Measurements from ENCODE around the gene SAMD8.
A peak's percentile ranks its signal among the peaks of the same experiment; 100 is the strongest.

Gene SAMD8

GRCh38 chr10:75111365-75111906 is at the start of gene SAMD8:
Gene SAMD8 (plus strand): TSS chr10:75111656. CDS start chr10:75150529, 38,873 bp downstream.
- peak; percentile 97 for DNase-seq

GRCh38 chr10:75061709-75062505 is 49.5 kb upstream of the SAMD8 start:
- no peak for DNase-seq

DNA sequence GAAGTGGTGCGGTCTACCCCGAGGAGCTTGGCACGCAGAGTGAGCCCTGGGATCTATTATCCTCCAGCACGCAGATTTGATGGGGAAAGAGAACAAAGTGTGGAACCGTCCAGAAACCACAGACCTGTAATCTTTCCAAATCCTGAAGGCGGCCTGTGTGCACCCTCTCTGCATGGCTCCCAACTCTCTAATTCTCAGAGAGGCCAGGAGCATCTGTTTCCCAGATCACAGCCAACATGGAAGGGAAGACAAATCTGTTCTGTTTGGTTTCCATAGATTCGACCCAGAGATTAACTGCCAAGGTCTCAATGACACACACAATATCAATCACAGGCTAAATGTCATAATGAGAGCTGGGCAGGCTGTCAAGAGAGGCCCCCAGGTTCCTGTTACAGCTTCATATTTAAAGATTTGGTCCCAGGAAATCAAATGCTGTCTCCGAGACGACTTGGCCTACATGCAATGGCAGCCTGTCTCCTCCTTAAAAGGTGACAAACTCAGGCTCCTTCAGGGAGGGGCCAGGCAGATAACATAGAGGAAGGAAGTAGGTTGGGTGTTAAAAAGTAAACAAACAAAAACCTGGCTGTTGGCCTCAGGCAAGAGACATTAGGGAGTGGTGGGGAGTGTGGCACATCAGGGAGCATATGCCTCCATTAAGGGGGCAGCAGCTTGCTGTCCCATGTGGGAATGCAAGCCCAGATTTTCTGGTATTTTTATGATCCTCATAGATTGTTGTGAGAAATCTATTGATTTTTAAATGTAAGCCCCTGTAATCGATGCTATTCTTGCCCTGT is 48.8 kb upstream of the SAMD8 start:
- DNase-seq: no peak

- no peak for DNase-seq
Measured at GRCh38 chr10:75063461-75064230, 47.8 kb upstream of the SAMD8 start.

GRCh38 chr10:75065076-75065475 is 46.4 kb upstream of the SAMD8 start:
- DNase-seq: no peak

DNA sequence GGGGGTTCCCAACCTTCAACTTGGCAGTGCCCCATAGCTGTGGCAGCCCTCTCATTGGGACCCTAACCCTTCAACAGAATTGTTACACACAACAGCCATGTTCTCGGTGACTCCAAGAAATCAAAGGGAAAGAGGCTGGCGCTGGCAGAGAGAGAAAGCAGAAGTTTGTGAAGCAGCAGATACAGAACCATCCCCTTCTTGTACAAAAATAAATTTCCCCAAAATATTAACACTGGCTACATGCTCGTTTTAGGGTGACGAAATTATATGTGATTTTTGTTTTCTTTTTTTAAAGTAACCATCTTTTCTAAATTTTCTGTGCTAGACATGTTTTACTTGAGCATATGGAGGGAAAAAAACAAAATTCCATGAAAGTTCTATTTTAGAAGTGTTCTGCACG is 45.2 kb upstream of the SAMD8 start:
- no peak for DNase-seq

GRCh38 chr10:75067272-75067671 is 44.2 kb upstream of the SAMD8 start:
- no peak for DNase-seq

GRCh38 chr10:75068523-75068922 is 42.9 kb upstream of the SAMD8 start:
- no peak for DNase-seq

DNA sequence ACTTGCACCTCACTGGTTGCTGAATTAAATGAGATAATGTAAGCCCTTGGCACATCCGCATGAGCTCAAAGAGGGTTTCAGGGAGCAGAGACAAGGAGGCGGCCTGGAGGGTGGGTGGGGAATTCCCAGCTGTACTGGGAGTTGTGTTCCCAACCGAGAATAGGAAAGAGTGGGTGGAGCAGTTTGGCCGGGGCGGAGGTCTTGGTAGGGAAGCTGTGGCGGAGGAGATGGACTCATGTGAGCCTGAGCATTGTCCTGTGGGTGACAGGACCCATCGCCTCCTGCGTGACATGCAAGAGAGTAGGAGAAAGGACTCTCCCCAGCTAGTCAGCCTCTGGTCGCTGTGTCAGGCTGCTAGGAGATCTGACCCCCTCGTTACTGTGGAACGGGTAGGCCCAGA is 41.0 kb upstream of the SAMD8 start:
- DNase-seq: no peak

DNA sequence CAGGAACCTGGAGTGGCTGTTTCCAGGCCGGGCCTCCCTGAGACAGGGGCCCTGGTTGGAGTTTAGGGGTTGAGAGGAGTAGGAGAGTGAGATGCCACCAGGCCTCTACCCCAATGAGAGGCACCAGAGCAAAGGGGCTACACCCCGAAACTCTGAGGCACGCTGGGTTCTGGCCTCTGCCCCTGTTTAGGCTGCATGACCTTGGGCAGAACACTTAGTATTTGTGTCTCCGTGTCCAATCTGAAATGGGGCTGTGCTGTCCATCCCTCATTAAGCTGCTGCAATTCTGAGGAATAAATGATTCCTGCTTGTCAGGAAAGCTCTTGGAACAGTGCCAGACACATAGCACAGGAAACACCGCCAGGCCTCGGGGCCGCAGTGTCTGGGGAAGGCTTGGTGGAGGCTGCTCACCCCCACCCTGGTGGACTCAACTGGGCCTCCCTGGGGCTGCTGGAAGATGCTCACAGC is 40.5 kb upstream of the SAMD8 start:
- no peak for DNase-seq

DNA sequence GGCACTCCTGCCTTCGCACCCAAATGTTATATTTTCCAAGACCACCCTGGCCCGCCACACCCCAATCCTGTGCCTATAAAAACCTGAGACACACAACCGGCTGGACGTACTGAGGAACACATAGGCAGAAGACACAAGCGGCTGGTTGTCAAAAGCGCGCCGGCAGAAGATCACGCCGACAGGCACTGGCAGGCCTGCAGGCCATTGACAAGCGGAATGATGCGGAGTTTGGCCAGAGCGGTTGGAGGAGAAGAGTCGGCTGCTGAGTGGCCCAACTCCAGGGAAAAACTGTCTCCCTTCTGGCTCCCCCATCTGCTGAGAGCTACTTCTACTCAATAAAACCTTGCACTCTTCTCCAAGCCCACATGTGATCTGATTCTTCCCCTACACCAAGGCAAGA is 39.7 kb upstream of the SAMD8 start:
- DNase-seq: no peak

GRCh38 chr10:75072727-75073126 is 38.7 kb upstream of the SAMD8 start:
- no peak for DNase-seq

DNA sequence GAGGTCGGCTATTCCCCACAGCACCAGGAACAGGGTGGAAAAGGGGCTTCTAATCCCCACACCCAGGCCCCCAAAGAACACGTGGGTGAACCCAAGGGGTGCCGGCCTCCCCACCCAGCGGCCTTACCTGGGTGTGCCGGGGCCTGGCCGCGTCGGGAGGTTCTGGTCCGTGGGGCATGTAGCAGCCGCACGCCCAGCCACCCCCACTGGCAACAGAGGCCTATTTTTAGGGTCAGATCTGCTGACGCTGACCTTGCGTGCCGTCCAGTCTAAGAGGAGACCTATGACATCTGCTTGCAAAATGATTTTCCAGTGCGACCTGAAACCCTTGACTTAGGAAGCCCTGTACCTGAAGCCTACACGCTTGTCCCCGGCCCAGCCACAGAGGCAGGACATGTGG is 38.0 kb upstream of the SAMD8 start:
- no peak for DNase-seq

- DNase-seq: no peak
Measured at GRCh38 chr10:75074711-75075445, 36.6 kb upstream of the SAMD8 start.

DNA sequence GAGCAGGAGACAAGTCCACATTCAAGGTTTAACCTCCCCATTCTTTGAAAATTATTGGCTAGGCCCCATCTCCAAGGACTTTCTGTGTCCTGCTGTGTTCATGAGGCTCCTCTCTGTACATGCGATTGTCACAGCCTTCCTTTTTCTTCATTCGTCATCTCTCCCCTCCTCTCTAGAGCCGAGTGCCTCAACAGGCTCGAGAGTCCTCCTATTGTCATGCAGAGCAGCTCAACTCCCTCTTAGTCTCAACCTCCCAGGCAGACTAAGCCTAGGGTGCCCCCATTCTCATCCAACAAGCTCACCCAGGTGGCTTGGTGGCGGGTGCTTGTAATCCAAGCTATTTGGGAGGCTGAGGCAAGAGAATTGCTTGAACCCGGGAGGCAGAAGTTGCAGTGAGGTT is 35.1 kb upstream of the SAMD8 start:
- DNase-seq: no peak

GRCh38 chr10:75079436-75080083 is 31.9 kb upstream of the SAMD8 start:
- no peak for DNase-seq

GRCh38 chr10:75080554-75080953 is 30.9 kb upstream of the SAMD8 start:
- DNase-seq: no peak

DNA sequence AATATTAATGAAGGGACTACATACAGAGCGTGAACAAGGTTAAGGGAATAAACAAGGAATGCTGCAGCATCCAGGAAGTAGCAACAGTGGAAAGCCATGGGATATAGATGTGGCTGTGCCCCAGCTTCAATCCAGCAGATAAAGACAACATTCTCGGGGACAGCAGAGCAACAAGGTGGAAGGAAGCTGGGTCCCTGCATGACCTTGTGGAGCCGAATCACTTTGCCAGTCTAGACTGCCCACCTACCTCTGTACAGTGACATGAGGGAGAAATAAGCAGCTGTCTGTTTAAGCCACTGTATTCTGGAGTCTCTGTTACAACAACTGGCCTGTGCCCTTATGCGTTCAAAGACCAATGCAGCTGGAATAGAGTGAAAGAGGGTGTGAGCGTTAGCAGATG is 30.1 kb upstream of the SAMD8 start:
- DNase-seq: no peak

- DNase-seq: no peak
Measured at GRCh38 chr10:75083972-75084833, 27.3 kb upstream of the SAMD8 start.

- DNase-seq: no peak
Measured at GRCh38 chr10:75084834-75085384, 26.5 kb upstream of the SAMD8 start.
